Measurements from ENCODE around the gene ZC3H18. TPM values are rescaled to one million over a fixed set of nuclear protein-coding genes. Genes with fewer than 3 reads are reported as not detected.

Gene ZC3H18
- total RNA-seq, 1 experiment from 2014 or later = 48.9 TPM

DNA sequence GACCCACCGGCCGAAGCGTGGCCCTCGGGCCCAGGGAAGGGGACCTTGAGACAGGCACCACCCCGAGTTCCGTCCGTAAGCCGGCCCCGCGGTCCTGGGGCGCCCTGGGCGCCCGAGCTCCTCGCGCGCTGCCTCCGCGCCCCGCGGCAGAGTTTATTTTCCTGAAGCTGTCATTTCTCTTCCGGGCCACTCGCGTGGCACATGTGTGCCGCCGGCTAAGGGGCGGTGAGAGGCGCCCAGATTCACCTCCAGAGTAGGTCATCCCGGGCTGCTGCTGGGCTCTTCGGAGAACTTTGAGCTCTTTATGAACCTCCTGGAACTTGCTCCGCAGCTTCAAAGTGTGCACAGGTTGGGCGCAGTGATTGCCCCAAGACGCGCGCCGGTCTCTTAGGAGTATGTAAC lies 489 bp downstream of the ZC3H18 start:
- peak; percentile 1 for DNase-seq (ENCODE audit: low spot score)
- in situ Hi-C loops (cut with HindIII; ENCODE audit: low sequenced_read_pairs) = no loop called here

- in situ Hi-C loops (cut with HindIII; ENCODE audit: low sequenced_read_pairs) = no loop called here
- no peak for DNase-seq (ENCODE audit: low spot score)
These were observed 5.0 kb downstream of the ZC3H18 start for GRCh38 chr16:88575251-88575650.

GRCh38 chr16:88576307-88576706 lies 6.1 kb downstream of the ZC3H18 start:
- in situ Hi-C loops (cut with HindIII; ENCODE audit: low sequenced_read_pairs) = no loop called here
- no peak for DNase-seq (ENCODE audit: low spot score)

GRCh38 chr16:88577166-88577565 lies 7.0 kb downstream of the ZC3H18 start:
- DNase-seq (ENCODE audit: low spot score) = no peak
- in situ Hi-C loops (cut with HindIII; ENCODE audit: low sequenced_read_pairs) = no loop called here

GRCh38 chr16:88578446-88579313 lies 8.5 kb downstream of the ZC3H18 start:
- in situ Hi-C loops (cut with HindIII; ENCODE audit: low sequenced_read_pairs) = no loop called here
- no peak for DNase-seq (ENCODE audit: low spot score)

DNA sequence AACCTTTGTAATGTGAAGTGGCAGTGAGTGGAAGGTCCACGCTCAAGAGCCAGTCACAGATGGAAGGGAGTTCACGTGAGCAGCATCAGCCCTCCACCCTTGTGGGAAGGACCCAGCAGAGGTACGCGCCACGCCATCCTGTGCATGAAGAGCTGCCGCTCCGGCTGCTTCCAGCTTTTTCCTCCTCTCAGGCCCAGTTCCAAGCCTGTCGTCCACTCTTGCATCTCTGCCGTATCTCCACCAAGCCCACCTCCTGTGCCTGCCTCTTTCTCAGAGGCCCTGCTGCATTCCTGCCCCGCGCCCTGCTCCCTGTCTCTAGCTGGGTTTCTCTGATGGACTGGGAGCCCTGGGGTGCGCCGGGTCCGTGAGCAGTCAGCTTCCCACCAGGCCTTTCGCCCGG lies 10.2 kb downstream of the ZC3H18 start:
- DNase-seq (ENCODE audit: low spot score) = peak; percentile 46
- in situ Hi-C loops (cut with HindIII; ENCODE audit: low sequenced_read_pairs) = no loop called here

GRCh38 chr16:88581033-88581432 lies 10.8 kb downstream of the ZC3H18 start:
- no peak for DNase-seq (ENCODE audit: low spot score)
- in situ Hi-C loops (cut with HindIII; ENCODE audit: low sequenced_read_pairs) = no loop called here

DNA sequence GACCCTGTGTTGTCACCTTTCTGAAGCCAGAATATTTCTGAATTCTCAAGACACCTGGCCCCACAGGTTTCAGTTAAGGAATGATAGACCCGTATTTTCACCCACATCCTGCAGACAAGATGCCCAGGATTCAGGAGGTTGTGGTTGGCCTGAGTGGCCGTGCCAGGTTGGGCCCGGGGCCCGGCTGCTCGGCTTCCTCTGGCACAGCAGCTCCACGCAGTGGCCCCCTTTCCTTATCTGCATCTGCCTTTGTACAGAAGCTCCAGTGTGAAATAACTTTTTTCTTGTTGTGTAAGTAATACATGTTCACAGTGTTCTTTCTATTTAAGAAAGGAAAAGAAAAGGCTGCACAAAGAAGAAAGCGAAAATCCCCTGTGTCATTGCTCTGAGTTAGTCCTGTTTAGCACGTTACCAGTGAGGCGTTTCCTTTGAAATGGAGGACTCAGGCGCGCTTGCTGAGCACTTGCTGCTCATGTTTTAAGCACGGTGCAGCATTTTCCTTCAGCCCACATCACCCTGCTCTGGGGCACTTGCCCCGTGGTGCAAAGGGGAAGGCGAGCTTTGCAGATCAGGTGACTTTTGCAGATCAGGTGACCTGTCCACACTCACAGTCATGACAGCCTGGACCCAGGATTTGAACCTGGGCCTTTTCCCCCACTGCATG lies 12.8 kb downstream of the ZC3H18 start:
- in situ Hi-C loops (cut with HindIII; ENCODE audit: low sequenced_read_pairs) = no loop called here
- no peak for DNase-seq (ENCODE audit: low spot score)

DNA sequence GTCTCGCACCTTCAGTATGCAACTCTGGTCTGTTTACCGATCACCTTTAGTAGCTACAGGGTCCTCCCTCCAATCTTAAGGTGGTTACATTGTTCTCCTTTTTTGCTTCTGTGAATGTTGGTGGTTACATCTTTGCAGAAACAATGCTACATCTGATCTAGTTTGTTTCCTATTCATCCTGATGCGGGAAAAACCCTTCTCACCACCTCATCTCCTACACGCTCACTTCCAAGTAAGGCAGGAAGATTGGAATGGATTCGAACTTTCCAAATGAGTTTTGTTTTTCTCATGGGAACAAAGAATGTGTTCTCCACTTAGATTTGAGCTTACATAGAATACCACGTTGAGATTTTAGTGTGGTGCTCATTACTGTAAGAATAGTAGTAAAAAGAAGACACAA lies 14.5 kb downstream of the ZC3H18 start:
- in situ Hi-C loops (cut with HindIII; ENCODE audit: low sequenced_read_pairs) = no loop called here
- DNase-seq (ENCODE audit: low spot score) = no peak

DNA sequence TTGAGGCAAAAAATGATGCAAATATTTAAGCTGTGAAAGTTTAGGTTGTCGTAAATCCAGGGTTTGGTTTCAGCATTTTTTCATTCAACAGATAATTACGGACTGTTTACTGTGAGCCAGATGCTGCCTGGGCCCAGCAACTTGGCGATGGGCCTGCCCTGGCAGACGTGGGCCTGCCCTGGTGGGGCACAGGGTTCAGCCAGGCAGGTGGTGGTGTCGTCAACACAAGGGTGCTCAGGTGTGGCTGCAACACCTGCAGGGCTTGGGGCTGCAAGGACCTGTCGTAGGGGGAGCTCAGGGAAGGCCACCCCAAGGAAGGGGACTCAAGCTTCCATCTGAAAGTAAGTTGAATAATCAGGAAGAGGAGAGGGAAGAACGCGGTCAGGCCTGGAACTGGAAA lies 15.1 kb downstream of the ZC3H18 start:
- no peak for DNase-seq (ENCODE audit: low spot score)
- in situ Hi-C loops (cut with HindIII; ENCODE audit: low sequenced_read_pairs) = no loop called here

DNA sequence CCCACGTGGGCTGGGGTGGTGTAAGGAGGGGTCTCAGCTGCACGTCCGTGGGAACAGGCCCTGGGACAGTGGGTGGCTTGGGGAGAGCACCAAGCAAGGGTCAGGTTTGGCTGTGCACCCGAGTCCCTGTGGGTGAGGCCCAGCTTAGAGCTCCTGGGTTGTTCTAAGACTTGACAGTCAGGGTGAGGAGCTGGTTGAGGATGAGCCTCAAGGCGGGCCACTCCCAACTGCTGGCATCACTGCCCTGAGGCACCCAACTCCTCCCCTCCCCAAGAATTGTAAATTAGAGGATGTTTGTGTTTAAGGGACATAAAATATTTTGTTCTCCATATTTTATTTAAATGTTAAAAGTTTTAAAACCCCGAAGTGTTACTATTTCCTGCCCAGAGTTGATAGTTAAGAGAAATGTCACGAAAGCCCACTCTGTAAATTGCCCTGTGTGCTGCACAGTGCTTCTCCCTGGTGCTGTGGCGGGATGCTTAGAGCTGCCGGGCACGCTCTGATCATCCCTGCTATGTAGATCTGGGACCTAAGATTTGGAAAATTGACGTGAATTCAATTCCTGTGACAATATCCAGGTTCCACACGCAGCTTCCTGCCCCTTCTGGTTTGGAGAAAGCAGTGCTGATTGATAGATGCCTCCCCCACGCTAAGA lies 15.9 kb downstream of the ZC3H18 start:
- DNase-seq (ENCODE audit: low spot score) = no peak
- in situ Hi-C loops (cut with HindIII; ENCODE audit: low sequenced_read_pairs) = no loop called here

GRCh38 chr16:88588148-88588547 lies 17.9 kb downstream of the ZC3H18 start:
- DNase-seq (ENCODE audit: low spot score) = no peak
- in situ Hi-C loops (cut with HindIII; ENCODE audit: low sequenced_read_pairs) = no loop called here

- DNase-seq (ENCODE audit: low spot score) = no peak
- in situ Hi-C loops (cut with HindIII; ENCODE audit: low sequenced_read_pairs) = no loop called here
These were observed 18.6 kb downstream of the ZC3H18 start for GRCh38 chr16:88588754-88589153.

DNA sequence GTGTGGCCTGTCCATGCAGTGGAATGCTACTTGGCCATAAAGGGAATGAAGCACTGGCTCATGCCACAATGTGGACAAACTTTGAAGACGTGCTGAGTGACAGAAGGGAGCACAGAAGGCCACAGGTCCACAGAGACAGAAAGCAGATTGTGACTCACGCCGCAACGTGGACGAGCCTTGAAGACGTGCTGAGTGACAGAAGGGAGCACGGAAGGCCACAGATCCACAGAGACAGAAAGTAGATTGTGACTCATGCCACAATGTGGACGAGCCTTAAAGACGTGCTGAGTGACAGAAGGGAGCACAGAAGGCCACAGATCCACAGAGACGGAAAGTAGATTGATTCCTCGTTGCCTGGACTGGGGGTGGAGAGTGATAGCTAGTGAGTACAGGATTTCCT lies 19.2 kb downstream of the ZC3H18 start:
- DNase-seq (ENCODE audit: low spot score) = no peak
- in situ Hi-C loops (cut with HindIII; ENCODE audit: low sequenced_read_pairs) = no loop called here

DNA sequence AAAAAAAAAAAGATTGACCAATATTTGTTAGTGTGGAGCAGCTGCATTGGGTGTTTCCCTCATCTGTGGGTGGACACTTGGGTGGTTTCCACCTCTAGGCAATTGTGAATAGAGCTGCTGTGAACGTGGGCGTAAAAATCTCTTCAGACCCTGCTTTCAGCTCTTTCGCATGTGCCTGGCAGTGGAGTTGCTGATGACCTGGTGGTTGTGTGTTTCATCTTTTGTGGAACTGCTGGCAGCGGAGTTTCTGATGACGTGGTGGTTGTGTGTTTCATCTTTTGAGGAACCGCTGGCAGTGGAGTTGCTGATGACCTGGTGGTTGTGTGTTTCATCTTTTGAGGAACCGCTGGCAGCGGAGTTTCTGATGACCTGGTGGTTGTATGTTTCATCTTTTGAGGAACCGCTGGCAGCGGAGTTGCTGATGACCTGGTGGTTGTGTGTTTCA lies 21.4 kb downstream of the ZC3H18 start:
- in situ Hi-C loops (cut with HindIII; ENCODE audit: low sequenced_read_pairs) = no loop called here
- DNase-seq (ENCODE audit: low spot score) = no peak

DNA sequence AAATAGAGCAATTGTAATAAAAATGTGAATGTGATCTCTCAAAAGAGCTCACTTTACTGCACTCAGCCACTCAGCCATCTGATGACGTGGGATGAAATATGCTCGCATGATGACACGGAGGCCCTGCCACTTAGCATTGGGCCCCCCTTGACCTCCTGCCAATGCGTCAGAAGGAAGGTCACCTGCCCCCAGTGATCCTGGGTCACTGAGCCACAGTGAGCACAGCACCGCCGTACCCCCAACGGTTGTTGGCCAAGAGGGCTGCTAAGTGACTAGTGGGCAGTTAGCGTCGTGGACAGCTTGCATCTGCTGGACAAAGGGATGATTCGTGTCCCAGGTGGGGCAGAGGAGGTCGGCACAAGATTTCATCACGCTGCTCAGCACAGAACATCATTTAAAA lies 22.9 kb downstream of the ZC3H18 start:
- no peak for DNase-seq (ENCODE audit: low spot score)
- in situ Hi-C loops (cut with HindIII; ENCODE audit: low sequenced_read_pairs) = no loop called here

- in situ Hi-C loops (cut with HindIII; ENCODE audit: low sequenced_read_pairs) = no loop called here
- no peak for DNase-seq (ENCODE audit: low spot score)
These were observed 23.3 kb downstream of the ZC3H18 start for GRCh38 chr16:88593489-88593888.

DNA sequence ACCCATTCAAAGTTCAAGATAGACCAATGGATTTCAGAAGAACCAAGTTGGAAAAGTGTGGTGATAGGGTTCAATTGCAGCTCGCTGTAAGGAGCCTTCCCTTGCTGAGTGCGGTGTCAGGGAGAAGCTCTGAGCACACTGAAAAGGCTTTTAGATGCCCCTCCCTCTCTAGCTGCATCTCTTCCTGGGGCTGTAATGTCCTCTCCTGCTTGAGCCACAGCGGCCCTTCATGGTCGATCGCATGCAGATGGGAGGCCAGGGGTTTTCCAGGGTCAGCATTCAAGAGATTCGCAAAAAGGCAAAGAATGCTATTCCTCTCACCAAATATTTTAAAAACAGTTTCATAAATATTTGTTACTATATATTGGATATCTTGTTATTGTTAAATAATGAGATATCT lies 23.7 kb downstream of the ZC3H18 start:
- DNase-seq (ENCODE audit: low spot score) = no peak
- in situ Hi-C loops (cut with HindIII; ENCODE audit: low sequenced_read_pairs) = no loop called here

GRCh38 chr16:88595101-88595500 lies 24.9 kb downstream of the ZC3H18 start:
- no peak for DNase-seq (ENCODE audit: low spot score)
- in situ Hi-C loops (cut with HindIII; ENCODE audit: low sequenced_read_pairs) = no loop called here

DNA sequence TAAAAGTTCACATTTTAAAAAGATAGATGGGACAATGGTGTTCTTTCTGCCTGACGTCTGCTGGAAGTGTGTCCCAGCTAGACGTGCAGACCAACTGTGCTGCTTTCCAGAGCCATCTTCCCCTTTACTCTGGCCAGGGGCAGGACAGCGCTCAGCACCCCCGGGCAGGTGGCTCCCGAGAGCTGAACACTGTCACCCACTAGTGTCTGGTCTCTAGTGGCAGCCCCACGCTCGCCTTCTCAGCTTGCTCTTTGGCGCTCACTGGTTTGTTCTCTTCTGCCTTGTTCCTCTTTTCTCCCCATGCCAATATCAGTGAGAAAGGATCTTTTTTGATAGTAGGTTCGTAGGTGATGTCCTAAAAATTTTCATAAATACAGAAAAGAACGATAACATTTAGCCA lies 25.7 kb downstream of the ZC3H18 start:
- no peak for DNase-seq (ENCODE audit: low spot score)
- in situ Hi-C loops (cut with HindIII; ENCODE audit: low sequenced_read_pairs) = no loop called here
